Activated naive CD4-positive, alpha-beta T cell (primary cell): ENCODE measurements around the gene PTPRS.
"Not testable (repeated sequence)": the region's sequence is repeated elsewhere in the genome, so short reads cannot be mapped to it uniquely, and the experiment has no call there.

Experiments
- DNase-seq, 4 experiments: peaks; one replicate each; lab custom pipeline; 2025; lab: John Stamatoyannopoulos, UW

Gene PTPRS

DNA sequence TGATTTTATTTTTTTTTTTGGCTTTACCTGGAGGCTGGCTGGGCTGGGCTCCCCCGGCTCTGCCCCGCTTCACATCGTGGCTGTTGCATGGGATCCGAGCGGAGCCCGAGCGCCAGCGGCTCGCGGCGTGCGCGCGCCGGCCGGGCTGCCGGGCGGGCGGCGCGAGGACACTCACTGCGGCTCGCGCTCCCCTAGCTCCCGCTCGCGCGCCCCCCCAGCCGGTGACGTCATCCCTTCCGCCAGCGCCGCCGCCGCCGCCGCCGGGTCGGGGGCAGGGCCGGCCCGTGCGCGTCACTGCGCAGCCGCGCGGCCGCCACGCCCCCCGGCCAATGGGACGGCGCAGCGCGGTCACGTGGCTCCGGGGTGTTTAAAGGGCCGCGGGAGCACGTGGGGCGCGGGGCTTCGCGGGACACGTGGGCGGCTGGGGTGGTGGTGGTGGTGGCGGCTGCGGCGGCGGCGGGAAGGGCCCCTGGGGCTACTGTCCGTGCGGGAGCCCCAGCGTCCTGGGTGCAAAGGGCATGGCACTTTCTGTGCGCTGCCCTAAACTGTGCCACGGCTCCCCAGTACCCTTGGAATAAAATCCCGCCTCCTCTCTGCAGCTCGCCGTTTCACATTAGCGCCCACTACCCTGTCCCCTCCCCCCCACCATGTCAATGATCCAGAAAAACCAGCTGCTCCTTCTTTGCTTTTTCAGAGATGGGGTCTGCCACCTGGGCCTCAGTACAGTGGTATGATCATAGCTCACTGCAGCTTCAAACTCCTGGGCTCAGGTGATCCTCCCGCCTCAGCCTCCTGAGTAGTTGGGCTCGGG, at the start of gene PTPRS:
Gene PTPRS (minus strand): TSS at position 176 of the 811 bp plus-strand sequence. CDS start 54,672 bp downstream, outside the sequence.
- peak in 3 of 4 experiments; percentile 15 to 56 (median 29) for DNase-seq

DNA sequence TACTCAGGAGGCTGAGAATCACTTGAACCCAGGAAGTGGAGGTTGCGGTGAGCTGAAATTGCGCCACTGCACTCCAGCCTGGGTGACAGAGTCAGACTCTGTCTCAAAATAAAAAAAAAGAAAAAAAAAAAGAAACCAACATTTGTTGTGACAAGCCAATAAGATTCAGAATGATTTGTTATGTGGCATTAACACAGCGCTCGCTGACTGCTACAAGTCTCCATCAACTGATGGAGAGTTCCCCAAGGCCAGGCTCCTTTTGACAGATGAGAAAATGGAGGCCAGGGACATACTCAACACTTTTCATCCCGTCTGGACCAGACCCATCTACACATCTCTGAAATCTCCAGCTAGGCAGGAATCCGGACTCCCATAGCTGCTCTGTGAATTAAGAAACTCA, 48.7 kb upstream of the PTPRS start:
- no peak for DNase-seq

- DNase-seq, result no peak
These were observed 46.9 kb upstream of the PTPRS start for GRCh38 chr19:5387472-5387871.

- no peak for DNase-seq
These were observed 46.2 kb upstream of the PTPRS start for GRCh38 chr19:5386841-5387240.

GRCh38 chr19:5381197-5381596, 40.6 kb upstream of the PTPRS start:
- DNase-seq, result not testable (repeated sequence)

DNA sequence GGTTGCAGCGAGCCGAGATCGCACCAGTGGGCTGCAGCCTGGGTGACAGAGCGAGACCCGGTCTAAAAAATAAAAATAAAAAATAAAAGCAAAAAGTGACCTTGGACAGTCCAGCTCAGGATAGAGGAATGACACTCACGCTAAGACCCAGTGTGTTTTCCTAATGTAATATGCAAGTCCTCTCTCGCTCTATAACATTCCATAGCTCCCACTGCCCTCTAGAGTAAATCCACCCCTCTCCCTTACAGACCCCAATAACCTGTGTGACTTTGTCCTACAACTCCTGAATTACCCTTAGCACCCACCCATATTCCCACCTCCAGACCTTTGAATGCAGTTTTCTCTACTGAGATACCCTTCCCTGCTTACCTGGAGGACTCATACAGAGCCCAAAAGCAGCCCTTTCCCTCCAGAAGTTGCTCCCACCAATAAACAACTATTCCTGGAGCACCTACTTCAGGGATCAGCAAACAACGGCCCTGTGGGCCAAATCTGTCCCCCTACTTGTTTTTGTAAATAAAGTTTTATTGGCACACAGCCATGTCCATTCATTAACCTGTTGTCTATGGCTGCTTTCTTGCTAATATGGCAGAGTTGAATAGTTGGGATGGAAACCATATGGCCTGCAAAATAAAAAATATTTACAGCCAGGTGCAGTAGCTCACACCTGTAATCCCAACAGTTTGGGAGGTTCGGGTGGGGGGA, 39.8 kb upstream of the PTPRS start:
- no peak for DNase-seq

DNA sequence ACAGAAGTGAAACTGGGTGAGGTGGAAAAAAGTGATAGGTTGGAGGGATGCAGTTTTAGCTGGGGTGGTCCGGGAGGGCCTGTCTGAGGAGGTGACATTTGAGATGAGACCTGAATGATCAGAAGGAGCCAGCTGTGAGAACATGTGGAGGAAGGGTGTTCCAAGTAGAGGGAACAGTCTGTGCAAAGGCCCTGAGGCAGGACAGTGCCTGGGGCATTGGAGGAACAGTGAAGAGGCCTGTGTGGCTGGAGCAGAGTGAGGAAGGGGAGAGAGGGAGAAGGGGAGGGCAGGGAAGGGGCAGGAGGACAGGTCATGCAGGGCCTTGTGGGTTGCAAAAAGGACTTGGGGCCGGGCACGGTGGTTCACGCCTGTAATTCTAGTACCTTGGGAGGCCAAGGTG, 36.3 kb upstream of the PTPRS start:
- no peak for DNase-seq

GRCh38 chr19:5372572-5373200, 32.1 kb upstream of the PTPRS start:
- DNase-seq, result no peak

DNA sequence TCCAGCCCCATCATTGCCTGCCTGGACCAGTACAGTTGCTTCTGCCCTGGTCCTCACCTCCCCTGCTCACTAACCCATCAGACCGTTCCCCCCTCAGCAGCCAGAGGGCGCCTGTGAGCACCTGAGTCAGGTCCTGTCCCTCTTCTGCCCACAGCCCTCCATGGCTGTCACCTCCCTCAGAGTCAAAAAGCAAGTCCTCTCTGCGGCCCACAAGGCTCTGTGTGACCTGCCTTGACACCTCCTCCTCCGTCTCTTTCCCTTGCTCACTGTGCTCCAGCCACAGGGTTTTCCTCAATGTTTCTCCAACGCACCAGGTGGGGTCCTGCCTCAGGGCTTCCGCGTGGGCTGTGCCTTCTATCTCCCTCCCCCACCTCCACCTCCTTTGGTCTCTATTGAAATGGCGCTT, 29.4 kb upstream of the PTPRS start:
- DNase-seq, result peak in 3 of 4 experiments; percentile 5 to 17 (median 10)

- no peak for DNase-seq
These were observed 28.7 kb upstream of the PTPRS start for GRCh38 chr19:5369304-5369703.

- no peak for DNase-seq
These were observed 27.0 kb upstream of the PTPRS start for GRCh38 chr19:5367530-5368133.

DNA sequence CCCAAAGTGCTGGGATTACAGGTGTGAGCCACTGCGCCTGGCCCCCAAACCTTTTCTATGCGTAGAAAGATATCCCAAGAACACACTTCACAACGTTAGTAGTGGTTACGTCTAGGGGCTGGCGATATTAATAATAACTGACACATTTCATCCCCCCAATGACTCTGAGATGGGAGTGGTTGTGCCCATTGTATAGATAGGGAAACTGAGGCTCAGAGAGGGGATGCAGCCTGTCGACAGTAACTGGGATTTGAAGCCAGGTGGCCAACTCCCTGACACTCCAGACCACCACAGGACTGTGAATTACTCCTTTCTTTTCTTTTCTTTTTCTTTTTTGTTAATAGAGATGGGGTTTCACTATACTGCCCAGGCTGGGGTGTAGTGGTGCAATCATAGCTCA, 25.3 kb upstream of the PTPRS start:
- no peak for DNase-seq

- no peak for DNase-seq
These were observed 24.1 kb upstream of the PTPRS start for GRCh38 chr19:5364674-5365073.

DNA sequence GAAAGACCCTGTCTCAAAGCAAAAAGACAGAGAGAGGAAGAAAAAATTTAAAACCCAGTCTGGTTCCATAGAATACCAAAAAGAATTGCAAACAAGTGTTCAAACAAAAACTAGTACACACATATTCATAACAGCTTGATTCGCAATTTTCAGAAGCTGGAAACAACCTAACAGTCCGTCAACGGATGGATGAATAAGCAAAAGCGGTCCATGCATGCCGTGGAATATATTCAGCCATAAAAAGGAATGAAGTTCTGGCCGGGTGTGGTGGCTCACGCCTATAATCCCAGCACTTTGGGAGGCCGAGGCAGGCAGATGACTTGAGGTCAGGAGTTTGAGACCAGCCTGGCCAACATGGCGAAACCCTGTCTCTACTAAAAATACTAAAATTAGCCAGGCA, 21.2 kb upstream of the PTPRS start:
- DNase-seq, result not testable (repeated sequence)

- no peak for DNase-seq
These were observed 20.8 kb upstream of the PTPRS start for GRCh38 chr19:5361407-5361806.

DNA sequence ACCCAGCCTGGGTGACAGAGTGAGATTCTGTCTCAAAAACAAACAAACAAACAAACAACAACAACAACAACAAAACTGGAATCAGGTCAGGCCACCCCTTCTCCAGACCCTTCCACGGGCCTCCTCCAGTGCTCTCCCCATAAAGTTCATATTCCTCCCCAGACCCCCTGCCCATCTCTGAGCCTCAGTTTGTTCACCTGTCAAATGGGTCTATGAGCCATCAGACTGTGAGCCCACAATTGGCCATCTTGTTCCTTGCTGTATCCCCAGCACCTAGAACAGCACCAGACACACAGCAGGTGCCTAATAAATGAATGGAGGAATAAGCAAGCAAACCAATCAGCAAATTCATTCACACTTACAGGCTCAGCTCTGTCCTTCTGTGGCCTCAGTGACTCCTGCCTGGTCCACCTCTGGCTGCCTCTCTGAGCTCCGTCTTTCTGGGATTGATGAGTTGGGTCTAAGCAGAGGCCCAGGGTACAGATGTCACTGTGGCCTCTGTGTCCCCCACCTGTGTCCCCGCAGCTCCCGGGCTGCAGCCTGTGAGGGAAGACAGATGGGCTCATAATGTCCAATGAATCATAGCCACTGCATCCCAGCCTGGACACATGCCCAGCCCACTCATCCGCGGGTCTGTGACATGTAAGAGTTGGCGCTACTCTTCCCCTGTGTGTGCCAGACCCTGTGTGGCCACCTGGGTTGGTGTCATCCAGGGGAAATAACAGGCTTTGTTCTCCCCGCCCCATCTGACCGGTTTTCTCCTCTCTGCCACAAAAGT, 19.6 kb upstream of the PTPRS start:
- DNase-seq, result no peak

GRCh38 chr19:5358173-5358800, 17.7 kb upstream of the PTPRS start:
- no peak for DNase-seq

DNA sequence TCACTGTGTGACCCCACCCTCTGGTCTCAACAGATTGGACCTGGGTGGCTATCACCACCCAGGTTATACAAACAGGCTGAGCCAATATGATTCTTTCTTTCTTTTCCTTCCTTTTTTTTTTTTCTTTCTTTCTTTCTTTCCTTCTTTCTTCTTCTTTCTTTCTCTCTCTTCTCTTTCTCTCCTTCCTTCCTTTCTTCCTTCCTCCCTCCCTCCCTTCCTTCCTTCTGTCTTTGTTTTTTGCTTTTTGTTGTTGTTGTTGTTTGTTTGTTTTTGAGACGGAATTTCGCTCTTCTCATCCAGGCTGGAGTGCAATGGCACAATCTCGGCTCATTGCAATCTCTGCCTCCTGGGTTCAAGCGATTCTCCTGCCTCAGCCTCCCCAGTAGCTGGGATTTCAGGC, 17.0 kb upstream of the PTPRS start:
- DNase-seq, result no peak

- DNase-seq, result no peak
These were observed 16.3 kb upstream of the PTPRS start for GRCh38 chr19:5356918-5357317.

DNA sequence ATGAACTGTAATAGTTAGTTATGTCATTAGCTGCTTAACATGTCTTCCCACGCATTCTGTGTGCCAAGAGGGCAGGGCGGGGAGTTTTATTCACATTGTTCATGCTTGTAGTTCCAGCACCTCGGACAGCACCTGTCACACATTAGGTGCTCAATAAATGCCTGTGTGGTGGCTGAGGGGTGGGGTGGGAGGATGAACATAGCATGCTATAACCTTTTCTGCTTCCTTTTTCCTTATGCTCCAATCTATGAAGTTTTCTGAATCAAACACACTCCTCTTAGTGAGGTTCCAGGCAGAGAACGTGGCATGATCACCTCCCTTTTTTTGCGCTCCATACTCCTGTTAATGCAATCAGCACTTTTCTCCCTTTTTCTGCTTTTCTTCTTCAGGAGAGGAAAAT, 15.8 kb upstream of the PTPRS start:
- no peak for DNase-seq

DNA sequence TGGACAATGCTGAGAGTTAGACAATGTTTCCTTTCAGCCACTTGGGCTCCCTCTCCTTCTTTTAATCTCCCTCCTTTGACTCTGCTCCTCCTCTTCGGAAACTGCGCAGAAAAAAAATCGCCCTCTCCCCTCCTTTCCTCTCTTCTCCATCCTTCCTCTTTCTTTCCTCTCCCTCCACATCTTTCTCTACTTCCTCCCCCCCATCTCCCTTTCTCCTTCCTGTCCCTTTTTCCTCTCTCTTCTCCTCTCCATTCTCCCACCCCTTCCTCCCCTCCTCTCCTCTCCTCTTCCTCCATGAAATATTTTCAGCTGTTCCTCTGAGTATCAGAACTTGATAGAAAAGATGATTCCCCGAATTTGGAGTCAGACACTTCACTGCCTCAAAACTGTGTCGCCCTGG, 15.1 kb upstream of the PTPRS start:
- DNase-seq, result no peak
